IMR-90 (cell line): ENCODE measurements around the gene FBXL13. TPM values are rescaled to one million over a fixed set of nuclear protein-coding genes. Genes with fewer than 3 reads are reported as not detected.

ENCODE experiments used
- ATAC-seq: fragments of 200-7000 bp; cut with Tn5 transposase; 2 replicates; pipeline ENCODE4 v1.9.1; 2020; ENCODE audit warnings: low read depth, mild to moderate bottlenecking, moderate library complexity
- BruUV-seq: library from RNA; stranded (reverse); fragments of 400-500 nt; replicated peaks from 2 replicates; lab custom pipeline; 2021; lab: Mats Ljungman, UMichigan
- CTCF ChIA-PET: fragments of 300-600 bp; formaldehyde crosslinking; extraction: SDS; loops from one replicate; lab custom pipeline; 2021; ENCODE audit warnings: antibody characterized with exemption; lab: Yijun Ruan, JAX
- POLR2A ChIA-PET: fragments of 300-600 bp; sonication (Branson Sonifier 250); formaldehyde crosslinking; loops from one replicate; lab custom pipeline; 2022; ENCODE audit warnings: antibody characterized with exemption; ENCODE audit not compliant: unreplicated experiment; lab: Charles Lee
- DNase-seq: peaks from one replicate; pipeline ENCODE4 v3.0.0; 2013
- H2AFZ ChIP-seq: replicated peaks from 2 replicates; pipeline ENCODE3; 2013; ENCODE audit warnings: low read length, mild to moderate bottlenecking; ENCODE audit not compliant: poor library complexity
- H2AK5ac ChIP-seq: 2 replicates; pipeline ENCODE4 v1.6.1; 2013; ENCODE audit warnings: low read depth, low read length, inconsistent platforms
- H2AK9ac ChIP-seq: replicated peaks from 2 replicates; pipeline ENCODE3; 2013; ENCODE audit warnings: mild to moderate bottlenecking, low read depth, low read length, moderate library complexity; ENCODE audit not compliant: poor library complexity
- H2BK120ac ChIP-seq: 2 replicates; pipeline ENCODE4 v1.6.1; 2013; ENCODE audit warnings: low read depth, low read length, inconsistent platforms
- H2BK15ac ChIP-seq: 3 replicates; pipeline ENCODE4 v1.6.1; 2013; ENCODE audit warnings: low read depth, low read length, inconsistent platforms
- H2BK20ac ChIP-seq: 2 replicates; pipeline ENCODE4 v1.6.1; 2013; ENCODE audit warnings: low read depth, mild to moderate bottlenecking, inconsistent platforms, low read length, moderate library complexity
- H2BK5ac ChIP-seq: 2 replicates; pipeline ENCODE4 v1.6.1; 2013; ENCODE audit warnings: mild to moderate bottlenecking, low read depth, low read length, inconsistent platforms; ENCODE audit not compliant: poor library complexity, severe bottlenecking
- H3K14ac ChIP-seq: replicated peaks from 2 replicates; pipeline ENCODE4 v1.6.1; 2013; ENCODE audit warnings: low read depth, low read length, inconsistent platforms
- H3K18ac ChIP-seq: 2 replicates; pipeline ENCODE4 v1.6.1; 2013; ENCODE audit warnings: low read depth, low read length, control low read depth
- H3K23ac ChIP-seq: 2 replicates; pipeline ENCODE4 v1.6.1; 2013; ENCODE audit warnings: low read depth, low read length, inconsistent platforms
- H3K27ac ChIP-seq: 2 replicates; pipeline ENCODE4 v1.5.1; 2013; ENCODE audit warnings: mild to moderate bottlenecking, control low read depth, low read length; ENCODE audit not compliant: insufficient read depth
- H3K27me3 ChIP-seq: 2 replicates; pipeline ENCODE4 v1.6.1; 2013; ENCODE audit warnings: low read length; ENCODE audit not compliant: control insufficient read depth, insufficient read depth
- H3K36me3 ChIP-seq: 2 replicates; pipeline ENCODE4 v1.6.1; 2013; ENCODE audit warnings: low read length, mixed read lengths; ENCODE audit not compliant: control insufficient read depth, insufficient read depth
- H3K4ac ChIP-seq: 2 replicates; pipeline ENCODE4 v1.6.1; 2013; ENCODE audit warnings: low read depth, low read length, inconsistent platforms
- H3K4me1 ChIP-seq: 2 replicates; pipeline ENCODE4 v1.6.1; 2013; ENCODE audit warnings: low read length, mixed read lengths; ENCODE audit not compliant: control insufficient read depth, insufficient read depth
- H3K4me2 ChIP-seq: 2 replicates; pipeline ENCODE4 v1.6.1; 2013; ENCODE audit warnings: low read depth, mild to moderate bottlenecking, control low read depth, low read length, moderate library complexity
- H3K4me3 ChIP-seq: 2 replicates; pipeline ENCODE4 v1.5.1; 2013; ENCODE audit warnings: low read depth, mild to moderate bottlenecking, control low read depth, low read length, moderate library complexity; ENCODE audit not compliant: insufficient read depth
- H3K56ac ChIP-seq: 2 replicates; pipeline ENCODE4 v1.6.1; 2013; ENCODE audit warnings: low read length, inconsistent platforms; ENCODE audit not compliant: insufficient read depth; ENCODE audit errors: extremely low read depth
- H3K79me1 ChIP-seq, 2 experiments: 2 replicates each; pipeline ENCODE4 v1.6.1; 2013; ENCODE audit warnings: low read length in 2 of 2, inconsistent platforms in 1 of 2, low read depth in 1 of 2
- H3K9ac ChIP-seq: 2 replicates; pipeline ENCODE4 v1.6.1; 2013; ENCODE audit warnings: low read depth, low read length, control low read depth
- H3K9me1 ChIP-seq: 2 replicates; pipeline ENCODE4 v1.6.1; 2013; ENCODE audit warnings: low read length, inconsistent platforms; ENCODE audit not compliant: insufficient read depth
- H3K9me3 ChIP-seq: 2 replicates; pipeline ENCODE4 v1.6.1; 2013; ENCODE audit warnings: low read length; ENCODE audit not compliant: control insufficient read depth, insufficient read depth
- H4K20me1 ChIP-seq: 2 replicates; pipeline ENCODE4 v1.6.1; 2013; ENCODE audit warnings: low read length, inconsistent platforms; ENCODE audit not compliant: insufficient read depth
- H4K5ac ChIP-seq: 2 replicates; pipeline ENCODE4 v1.6.1; 2013; ENCODE audit warnings: mild to moderate bottlenecking, low read depth, low read length, control low read depth
- H4K8ac ChIP-seq, 2 experiments: 2 replicates each; pipeline ENCODE4 v1.6.1; 2013; ENCODE audit warnings: low read depth in 2 of 2, low read length in 2 of 2, control low read depth in 1 of 2, inconsistent platforms in 1 of 2
- H4K91ac ChIP-seq: 2 replicates; pipeline ENCODE4 v1.6.1; 2013; ENCODE audit warnings: low read depth, low read length, inconsistent platforms; ENCODE audit not compliant: insufficient read depth
- BHLHE40 ChIP-seq: fragments of 150-350 bp; IDR thresholded peaks from 2 replicates; pipeline ENCODE4 v1.6.1; 2016; ENCODE audit warnings: mild to moderate bottlenecking, low read depth, low read length
- CEBPB ChIP-seq: IDR thresholded peaks from 2 replicates; pipeline ENCODE4 v1.6.1; 2012; ENCODE audit warnings: low read depth, low read length, improper control_type of control experiment
- CHD1 ChIP-seq: IDR thresholded peaks from 2 replicates; pipeline ENCODE4 v1.6.1; 2012; ENCODE audit warnings: low read depth, low read length, improper control_type of control experiment
- FOS ChIP-seq: fragments of 150-350 bp; IDR thresholded peaks from 2 replicates; pipeline ENCODE4 v1.6.1; 2016; ENCODE audit warnings: low read depth, low read length
- MAFK ChIP-seq: IDR thresholded peaks from 2 replicates; pipeline ENCODE4 v1.6.1; 2012; ENCODE audit warnings: low read depth, low read length, improper control_type of control experiment
- MAZ ChIP-seq: IDR thresholded peaks from 2 replicates; pipeline ENCODE4 v1.6.1; 2012; ENCODE audit warnings: low read depth, mild to moderate bottlenecking, low read length, improper control_type of control experiment, moderate library complexity, borderline replicate concordance
- MXI1 ChIP-seq: IDR thresholded peaks from 2 replicates; pipeline ENCODE4 v1.6.1; 2012; ENCODE audit warnings: low read depth, mild to moderate bottlenecking, low read length, moderate library complexity, borderline replicate concordance
- NFE2L2 ChIP-seq: fragments of 150-350 bp; IDR thresholded peaks from 2 replicates; pipeline ENCODE4 v1.6.1; 2016; ENCODE audit warnings: low read depth, mild to moderate bottlenecking, low read length
- POLR2A ChIP-seq: IDR thresholded peaks from 2 replicates; pipeline ENCODE4 v1.6.1; 2012; ENCODE audit warnings: mild to moderate bottlenecking, low read depth, low read length
- RAD21 ChIP-seq: IDR thresholded peaks from 2 replicates; pipeline ENCODE4 v1.6.1; 2012; ENCODE audit warnings: low read length, improper control_type of control experiment
- RCOR1 ChIP-seq: IDR thresholded peaks from 2 replicates; pipeline ENCODE4 v1.6.1; 2012; ENCODE audit warnings: mild to moderate bottlenecking, low read length, improper control_type of control experiment; ENCODE audit not compliant: insufficient replicate concordance
- RFX5 ChIP-seq: IDR thresholded peaks from 2 replicates; pipeline ENCODE4 v1.8.0; 2012; ENCODE audit warnings: low read depth, mild to moderate bottlenecking, low read length, moderate library complexity
- SMC3 ChIP-seq: fragments of 150-350 bp; IDR thresholded peaks from 2 replicates; pipeline ENCODE4 v1.6.1; 2016; ENCODE audit warnings: low read depth, mild to moderate bottlenecking, antibody characterized with exemption, low read length, moderate library complexity
- WGBS, 2 experiments: methylation state at CpG; one replicate each; pipeline versions ENCODE4 v1.1.5 to v1.1.7; 2013; ENCODE audit warnings: missing lambda C conversion rate in 2 of 2; ENCODE audit not compliant: insufficient read length in 1 of 2; ENCODE audit errors: extremely low coverage in 2 of 2; 5-methylcytosine and 5-hydroxymethylcytosine counted together
- dilution Hi-C: fragments of 300-500 bp; cut with HindIII; formaldehyde crosslinking; loops from one replicate; pipeline ENCODE4 v1.14.3; 2018; ENCODE audit warnings: low sequenced_read_pairs; ENCODE audit not compliant: unreplicated experiment
- in situ Hi-C: fragments of 300-500 bp; cut with MboI; formaldehyde crosslinking; loops from 3 replicates; pipeline ENCODE4 v1.14.3; 2019; ENCODE audit warnings: low sequenced_read_pairs, inconsistent platforms, mixed read lengths
- intact Hi-C: fragments of 100-400 bp; cut with micrococcal nuclease; formaldehyde crosslinking; loops from 2 replicates; pipeline ENCODE4 v1.10.0; 2022
- polyA plus RNA-seq, 3 experiments: library from polyadenylated mRNA; depleted of rRNA; stranded (reverse); fragments of >200 nt; gene quantifications; 2 replicates each; pipeline ENCODE4 v1.2.3, GENCODE V29; 2012; ENCODE audit warnings: low replicate concordance in 1 of 3
- total RNA-seq: library from RNA; depleted of rRNA; stranded (reverse); fragments of >200 nt; gene quantifications from 2 replicates; pipeline ENCODE4 v1.2.3, GENCODE V29; 2012
- TF ChIP-seq, protein P1 (sequence below): conservative IDR thresholded peaks from 2 replicates; pipeline ENCODE4 v1.5.1; 2012; ENCODE audit warnings: mild to moderate bottlenecking, low read depth, low read length, improper control_type of control experiment
- TF ChIP-seq, protein P2 (sequence below): fragments of 150-350 bp; IDR thresholded peaks from 2 replicates; pipeline ENCODE4 v1.6.1; 2016; ENCODE audit warnings: low read depth, mild to moderate bottlenecking, low read length, moderate library complexity, borderline replicate concordance
- TF ChIP-seq, protein P3 (sequence below): fragments of 150-350 bp; IDR thresholded peaks from 2 replicates; pipeline ENCODE4 v1.6.1; 2017; ENCODE audit warnings: mild to moderate bottlenecking, antibody characterized with exemption, low read length, low read depth

FBXL13 gene
- total and polyA plus RNA-seq, 2 of the 4 experiments (the other 2 are of a cell fraction): 0.24 to 0.36 TPM

DNA sequence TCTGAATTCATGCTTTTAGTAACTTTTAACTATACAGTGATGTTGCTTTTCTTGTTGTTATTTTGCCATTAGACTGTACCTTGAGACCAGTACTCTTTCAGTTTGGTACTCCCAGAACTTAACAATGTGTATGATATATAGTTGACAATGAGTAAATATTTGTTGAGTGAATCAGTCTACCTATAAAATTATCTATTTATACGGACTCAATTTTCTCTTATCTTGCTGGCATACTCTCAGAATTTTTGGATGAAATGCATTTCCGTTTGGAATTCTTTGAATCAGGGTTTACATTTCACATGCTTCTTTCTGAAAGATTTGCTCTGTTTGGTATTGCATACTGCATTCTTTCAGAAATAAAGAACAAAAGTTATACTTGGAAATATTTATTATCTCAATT is 209.6 kb downstream of the FBXL13 start:
- Histone ChIP-seq H3K9ac (no peak overlapping the region), H2AK9ac (no peak overlapping the region), H3K27ac (0 out of 2 replicates have a peak overlapping the region, but pooled peaks have one; percentile 5), H3K4me1 (peaks cover 10% of the 10 kb centered on the region), H3K23ac (peak overlapping the region; percentile 51; the same call in 1 of the 2 replicates), H2BK120ac (peak overlapping the region; percentile 71), H3K56ac (no peak overlapping the region), H2AK5ac (0 out of 2 replicates have a peak overlapping the region, but pooled peaks have one; percentile 42), H2BK20ac (peak overlapping the region; percentile 61; the same call in 1 of the 2 replicates), H3K79me1 (no peaks in the 10 kb centered on the region), H3K36me3 (no peaks in the 10 kb centered on the region), H3K9me1 (peaks cover 18% of the 10 kb centered on the region), H2AFZ (no peak overlapping the region), H3K4ac (peak overlapping the region; percentile 60), H3K9me3 (no peaks in the 10 kb centered on the region), H4K91ac (no peak overlapping the region), H2BK15ac (peak overlapping the region; percentile 54), H3K4me3 (no peak overlapping the region), H3K14ac (no peak overlapping the region; the same call in 1 of the 2 replicates), H4K8ac (peak overlapping the region in 1 of 2 experiments; percentile 49; a peak in 1 of 4 replicates), H3K4me2 (no peak overlapping the region), H3K27me3 (no peaks in the 10 kb centered on the region), H2BK5ac (peak overlapping the region; percentile 53), H4K5ac (peak overlapping the region; percentile 87), H4K20me1 (no peaks in the 10 kb centered on the region), H3K18ac (peak overlapping the region; percentile 82; the same call in 1 of the 2 replicates)
- DNase-seq: no peak
- no TSS peak for BruUV-seq
- dilution Hi-C loops: no loop called here
- ChIA-PET CTCF (interaction anchor here (0.7 kb wide), 1 partner anchor 63 kb away, joined by 3 read pairs; no protein-coding TSS in a partner anchor), POLR2A (no interaction called here)
- WGBS, 2 experiments: no CpG with 5 or more reads among the region's 2 CpGs
- intact Hi-C loops: no loop called here
- in situ Hi-C loops: no loop called here
- TF ChIP-seq MAZ: no peak
- TF ChIP-seq BHLHE40: no peak
- TF ChIP-seq CEBPB: no peak
- TF ChIP-seq RCOR1: no peak
- no peak for TF ChIP-seq RAD21
- TF ChIP-seq CHD1: no peak
- TF ChIP-seq RFX5: no peak
- no peak for TF ChIP-seq MAFK
- no peak for TF ChIP-seq NFE2L2
- TF ChIP-seq, protein P1, sequence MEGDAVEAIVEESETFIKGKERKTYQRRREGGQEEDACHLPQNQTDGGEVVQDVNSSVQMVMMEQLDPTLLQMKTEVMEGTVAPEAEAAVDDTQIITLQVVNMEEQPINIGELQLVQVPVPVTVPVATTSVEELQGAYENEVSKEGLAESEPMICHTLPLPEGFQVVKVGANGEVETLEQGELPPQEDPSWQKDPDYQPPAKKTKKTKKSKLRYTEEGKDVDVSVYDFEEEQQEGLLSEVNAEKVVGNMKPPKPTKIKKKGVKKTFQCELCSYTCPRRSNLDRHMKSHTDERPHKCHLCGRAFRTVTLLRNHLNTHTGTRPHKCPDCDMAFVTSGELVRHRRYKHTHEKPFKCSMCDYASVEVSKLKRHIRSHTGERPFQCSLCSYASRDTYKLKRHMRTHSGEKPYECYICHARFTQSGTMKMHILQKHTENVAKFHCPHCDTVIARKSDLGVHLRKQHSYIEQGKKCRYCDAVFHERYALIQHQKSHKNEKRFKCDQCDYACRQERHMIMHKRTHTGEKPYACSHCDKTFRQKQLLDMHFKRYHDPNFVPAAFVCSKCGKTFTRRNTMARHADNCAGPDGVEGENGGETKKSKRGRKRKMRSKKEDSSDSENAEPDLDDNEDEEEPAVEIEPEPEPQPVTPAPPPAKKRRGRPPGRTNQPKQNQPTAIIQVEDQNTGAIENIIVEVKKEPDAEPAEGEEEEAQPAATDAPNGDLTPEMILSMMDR: no peak
- TF ChIP-seq, protein P2, sequence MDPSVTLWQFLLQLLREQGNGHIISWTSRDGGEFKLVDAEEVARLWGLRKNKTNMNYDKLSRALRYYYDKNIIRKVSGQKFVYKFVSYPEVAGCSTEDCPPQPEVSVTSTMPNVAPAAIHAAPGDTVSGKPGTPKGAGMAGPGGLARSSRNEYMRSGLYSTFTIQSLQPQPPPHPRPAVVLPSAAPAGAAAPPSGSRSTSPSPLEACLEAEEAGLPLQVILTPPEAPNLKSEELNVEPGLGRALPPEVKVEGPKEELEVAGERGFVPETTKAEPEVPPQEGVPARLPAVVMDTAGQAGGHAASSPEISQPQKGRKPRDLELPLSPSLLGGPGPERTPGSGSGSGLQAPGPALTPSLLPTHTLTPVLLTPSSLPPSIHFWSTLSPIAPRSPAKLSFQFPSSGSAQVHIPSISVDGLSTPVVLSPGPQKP: no peak
- TF ChIP-seq POLR2A: no peak
- TF ChIP-seq SMC3: no peak
- no peak for TF ChIP-seq MXI1
- TF ChIP-seq, protein P3, sequence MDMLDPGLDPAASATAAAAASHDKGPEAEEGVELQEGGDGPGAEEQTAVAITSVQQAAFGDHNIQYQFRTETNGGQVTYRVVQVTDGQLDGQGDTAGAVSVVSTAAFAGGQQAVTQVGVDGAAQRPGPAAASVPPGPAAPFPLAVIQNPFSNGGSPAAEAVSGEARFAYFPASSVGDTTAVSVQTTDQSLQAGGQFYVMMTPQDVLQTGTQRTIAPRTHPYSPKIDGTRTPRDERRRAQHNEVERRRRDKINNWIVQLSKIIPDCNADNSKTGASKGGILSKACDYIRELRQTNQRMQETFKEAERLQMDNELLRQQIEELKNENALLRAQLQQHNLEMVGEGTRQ: no peak
- no peak for TF ChIP-seq FOS
- ATAC-seq: peak; percentile 44
